IPS-11a (cell line): ENCODE measurements around the gene PWWP2B.

Experiments used
- H3K4me3 ChIP-seq: one replicate; pipeline ENCODE4 v1.5.1; 2013; ENCODE audit warnings: low read depth, low read length, control low read depth

PWWP2B gene

DNA sequence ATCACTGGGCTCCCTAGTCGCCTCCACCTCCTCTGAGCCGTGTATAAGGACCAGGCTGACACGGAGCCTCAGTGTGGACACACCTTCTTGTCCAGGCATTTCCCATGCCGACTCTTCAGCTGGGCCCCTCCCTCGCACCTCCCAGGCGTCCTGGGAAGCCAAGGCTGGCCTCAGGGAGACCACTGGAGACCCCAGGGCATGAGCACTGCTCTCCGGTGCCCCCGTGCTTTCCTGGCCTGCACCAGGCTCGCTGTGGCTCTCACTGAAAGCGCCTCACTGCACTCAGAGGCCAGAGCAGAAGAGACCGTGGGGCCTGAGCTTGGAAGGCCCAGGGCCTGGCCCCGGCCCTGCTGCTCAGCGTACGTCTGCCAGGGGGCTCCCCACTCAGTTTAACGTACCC is 33.6 kb upstream of the PWWP2B start:
- no peak overlapping the region for H3K4me3 ChIP-seq

- H3K4me3 ChIP-seq = no peak overlapping the region
These were observed 32.9 kb upstream of the PWWP2B start for GRCh38 chr10:132363921-132364593.

DNA sequence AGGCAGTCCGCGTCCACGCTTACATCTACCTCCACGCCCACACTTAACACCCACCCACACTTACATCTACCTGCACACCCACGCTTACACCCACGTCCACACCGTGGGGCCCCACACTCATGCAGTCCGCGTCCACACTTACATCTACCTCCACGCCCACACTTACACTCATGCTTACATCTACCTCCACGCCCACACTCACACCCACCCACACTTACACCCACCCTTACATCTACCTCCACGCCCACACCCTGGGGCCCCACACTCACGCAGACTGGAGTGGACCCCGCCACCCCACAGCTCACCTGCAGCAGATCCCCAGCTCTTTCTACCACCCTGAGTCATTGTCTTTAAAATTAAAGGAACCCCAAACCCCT is 32.4 kb upstream of the PWWP2B start:
- no peak overlapping the region for H3K4me3 ChIP-seq

GRCh38 chr10:132365102-132365501 is 31.9 kb upstream of the PWWP2B start:
- H3K4me3 ChIP-seq = no peak overlapping the region

DNA sequence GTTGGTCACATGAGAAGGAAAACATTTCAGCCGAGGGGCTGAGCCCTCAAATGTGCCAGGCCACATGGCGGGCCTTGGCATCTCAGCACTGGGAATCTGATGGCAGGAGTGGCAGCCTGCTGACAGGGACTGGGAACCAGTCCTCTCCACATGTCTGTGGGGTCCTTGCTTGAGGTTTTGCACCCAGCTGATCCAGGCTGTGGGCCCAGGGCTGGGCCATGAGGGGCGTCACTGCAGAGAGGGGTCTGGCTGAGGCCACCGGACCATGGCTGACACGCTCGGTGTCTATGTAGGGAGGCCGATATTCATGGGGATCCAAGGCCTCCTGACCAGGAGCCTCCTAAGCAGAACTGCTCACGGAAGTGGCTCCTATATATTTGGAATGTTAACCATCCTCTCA is 31.0 kb upstream of the PWWP2B start:
- no peak overlapping the region for H3K4me3 ChIP-seq

DNA sequence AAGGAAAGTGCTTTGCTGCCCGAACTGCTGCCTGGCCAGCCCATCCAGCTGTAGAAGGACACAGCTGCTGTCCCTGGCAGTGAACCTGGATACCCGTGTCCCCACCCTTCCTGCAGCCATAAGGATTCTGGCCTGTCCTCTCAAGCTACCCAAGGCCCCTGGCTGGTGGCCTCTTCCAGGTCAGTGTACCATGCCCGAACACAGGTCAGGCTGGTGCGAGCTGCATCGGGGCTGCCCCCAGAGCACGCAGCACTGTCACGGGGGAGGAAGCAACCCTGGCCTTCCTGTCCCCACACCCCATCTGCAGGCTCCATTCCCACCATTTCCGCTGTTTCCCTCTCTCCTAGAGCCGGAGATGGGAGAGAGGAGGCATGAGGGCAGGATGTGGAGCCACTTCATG is 30.5 kb upstream of the PWWP2B start:
- H3K4me3 ChIP-seq = no peak overlapping the region

DNA sequence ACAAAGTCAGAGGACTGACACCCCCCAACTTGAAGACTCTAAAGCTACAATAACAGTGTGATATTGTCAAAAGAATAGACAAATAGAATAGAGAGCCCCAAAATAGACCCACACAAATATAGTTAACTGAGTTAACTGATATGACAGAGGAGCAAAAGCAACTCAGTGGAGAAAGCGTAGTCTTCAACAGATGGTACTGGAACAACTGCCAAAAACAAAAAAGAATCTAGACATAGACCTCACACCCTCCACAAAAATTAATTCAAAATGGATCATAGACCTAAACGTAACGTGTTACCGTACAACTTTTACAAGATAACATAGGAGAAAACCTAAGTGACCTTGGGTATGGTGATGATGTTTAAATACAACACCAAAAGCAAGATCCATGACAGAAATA is 28.6 kb upstream of the PWWP2B start:
- no peak overlapping the region for H3K4me3 ChIP-seq

- H3K4me3 ChIP-seq = no peak overlapping the region
These were observed 27.9 kb upstream of the PWWP2B start for GRCh38 chr10:132368881-132369635.

- H3K4me3 ChIP-seq = no peak overlapping the region
These were observed 27.3 kb upstream of the PWWP2B start for GRCh38 chr10:132369636-132370185.

DNA sequence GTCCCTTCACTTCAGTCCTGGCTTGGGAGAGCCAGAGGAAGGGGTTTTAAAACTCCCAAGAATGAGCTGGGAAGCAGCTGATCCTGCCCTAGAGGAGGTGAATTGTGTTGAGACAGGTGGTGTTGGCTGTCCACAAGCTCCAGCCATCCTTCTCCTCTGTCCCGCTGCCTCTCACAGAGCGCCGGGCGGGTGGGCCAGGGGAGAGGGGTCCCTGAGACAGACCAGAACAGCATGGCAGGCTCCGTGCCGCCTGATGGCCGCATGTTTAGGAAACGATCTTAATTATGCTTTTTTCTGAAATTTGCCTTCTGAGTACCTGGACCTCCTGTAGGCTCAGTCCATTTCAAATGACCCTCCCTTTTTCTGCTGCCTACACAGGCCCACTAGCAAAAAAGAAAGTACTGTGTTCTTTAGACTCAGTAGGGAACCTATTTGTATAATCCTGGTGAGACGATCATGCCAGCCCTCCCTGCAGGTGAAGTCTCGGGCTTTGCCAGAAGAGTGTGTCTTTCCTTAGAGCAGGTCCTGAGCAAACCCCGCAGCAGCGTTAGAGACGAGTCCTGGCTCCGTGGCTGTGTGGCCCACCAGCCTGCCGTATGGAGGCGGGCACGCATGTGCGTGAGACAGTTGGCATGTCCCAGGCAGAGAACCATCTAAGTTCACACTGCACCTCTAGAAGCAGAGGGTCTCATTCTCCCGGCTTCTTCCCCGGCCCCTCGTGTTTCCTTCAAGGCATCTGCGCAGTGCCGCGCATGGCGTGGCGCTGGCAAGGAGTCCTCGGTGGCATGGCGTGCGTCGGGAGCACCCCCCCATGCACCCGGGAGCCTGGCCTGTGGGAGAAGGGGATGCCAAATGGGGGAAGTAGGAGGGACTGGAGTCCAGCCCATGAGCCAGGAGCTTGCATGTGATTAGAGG is 26.3 kb upstream of the PWWP2B start:
- H3K4me3 ChIP-seq = no peak overlapping the region

DNA sequence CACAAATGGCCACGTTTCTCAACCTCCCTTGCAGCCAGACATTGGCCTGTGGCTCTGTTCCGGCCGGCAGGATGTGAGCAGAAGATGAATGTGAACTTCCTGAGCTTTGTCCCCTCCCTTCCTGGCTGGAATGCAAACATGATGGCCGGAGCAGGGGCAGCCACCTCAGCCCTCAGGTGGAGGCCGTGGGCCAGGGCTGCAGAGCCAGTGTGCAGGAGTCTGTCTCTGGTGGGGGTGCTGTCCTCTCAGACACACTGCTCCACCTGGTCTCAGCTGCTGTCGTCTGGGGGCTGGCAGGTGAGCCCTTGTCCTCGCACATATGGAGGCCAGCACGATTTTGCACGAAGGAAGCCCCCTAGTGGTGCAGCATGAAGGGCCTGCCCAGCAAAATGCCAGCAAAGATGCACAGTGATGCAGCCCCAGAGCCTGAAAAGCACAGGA is 25.3 kb upstream of the PWWP2B start:
- H3K4me3 ChIP-seq = no peak overlapping the region

DNA sequence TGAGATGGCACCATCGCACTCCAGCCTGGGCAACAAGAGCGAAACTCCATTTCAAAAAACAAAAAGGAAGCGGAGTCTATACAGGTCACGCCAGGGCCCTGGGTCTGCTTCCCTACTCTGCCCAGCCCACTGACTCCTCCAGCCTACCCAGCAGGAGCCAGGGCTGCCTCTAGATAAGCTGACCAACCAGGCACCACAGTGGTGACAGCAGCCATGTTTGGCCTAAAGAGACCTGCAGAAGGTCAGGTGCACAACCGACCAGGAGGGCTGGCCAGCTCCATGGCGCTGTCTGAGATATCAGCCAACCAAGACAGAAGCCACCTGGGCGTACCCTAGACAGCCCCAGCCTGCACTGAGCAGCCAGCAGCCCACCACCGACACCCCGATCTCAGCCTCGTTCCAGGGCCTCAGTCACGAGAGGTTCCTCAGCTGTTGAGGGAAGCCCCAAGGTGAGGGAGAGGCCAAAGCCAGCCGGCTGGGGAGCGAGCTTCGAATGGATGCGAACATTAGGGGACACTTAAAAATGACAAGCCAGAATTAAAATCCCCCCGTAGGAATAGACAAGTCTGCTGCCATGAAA is 24.4 kb upstream of the PWWP2B start:
- H3K4me3 ChIP-seq = no peak overlapping the region

DNA sequence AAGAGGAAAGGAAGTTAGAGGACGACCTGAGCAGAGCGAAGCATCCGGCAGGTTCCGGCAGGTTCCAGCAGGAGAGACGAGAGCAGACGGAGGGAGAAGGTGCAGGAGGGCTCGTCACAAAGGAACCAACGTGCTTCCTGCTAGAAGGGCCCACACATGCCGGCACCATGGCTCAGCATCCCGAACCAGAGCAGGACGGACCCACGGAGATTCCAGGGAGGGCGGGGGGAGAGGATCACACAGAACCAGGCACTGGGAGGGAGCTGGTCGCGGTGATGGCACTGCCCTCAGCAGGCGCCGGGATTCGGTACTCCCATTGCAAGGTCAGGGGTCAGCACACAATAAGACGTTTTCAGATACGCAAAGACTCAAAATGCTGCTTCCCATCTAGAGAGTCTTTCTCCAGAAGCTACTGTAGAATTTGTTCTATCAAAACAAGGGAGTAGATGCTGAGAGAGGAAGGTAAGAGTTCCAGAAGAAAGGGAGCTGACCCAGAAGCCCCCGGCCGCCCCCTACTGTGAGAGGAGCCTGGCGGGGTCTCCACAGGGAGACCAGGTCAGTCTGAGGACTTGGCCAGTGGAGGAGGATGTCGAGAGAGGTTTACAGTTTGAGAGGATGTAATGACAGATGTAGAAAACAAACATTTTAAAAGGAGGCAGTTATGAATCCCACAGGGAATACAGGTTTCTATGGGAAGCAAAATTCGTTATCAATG is 23.6 kb upstream of the PWWP2B start:
- no peak overlapping the region for H3K4me3 ChIP-seq

GRCh38 chr10:132374176-132374575 is 22.8 kb upstream of the PWWP2B start:
- H3K4me3 ChIP-seq = no peak overlapping the region

- no peak overlapping the region for H3K4me3 ChIP-seq
These were observed 22.4 kb upstream of the PWWP2B start for GRCh38 chr10:132374612-132375011.

- H3K4me3 ChIP-seq = no peak overlapping the region
These were observed 21.7 kb upstream of the PWWP2B start for GRCh38 chr10:132375116-132375794.

DNA sequence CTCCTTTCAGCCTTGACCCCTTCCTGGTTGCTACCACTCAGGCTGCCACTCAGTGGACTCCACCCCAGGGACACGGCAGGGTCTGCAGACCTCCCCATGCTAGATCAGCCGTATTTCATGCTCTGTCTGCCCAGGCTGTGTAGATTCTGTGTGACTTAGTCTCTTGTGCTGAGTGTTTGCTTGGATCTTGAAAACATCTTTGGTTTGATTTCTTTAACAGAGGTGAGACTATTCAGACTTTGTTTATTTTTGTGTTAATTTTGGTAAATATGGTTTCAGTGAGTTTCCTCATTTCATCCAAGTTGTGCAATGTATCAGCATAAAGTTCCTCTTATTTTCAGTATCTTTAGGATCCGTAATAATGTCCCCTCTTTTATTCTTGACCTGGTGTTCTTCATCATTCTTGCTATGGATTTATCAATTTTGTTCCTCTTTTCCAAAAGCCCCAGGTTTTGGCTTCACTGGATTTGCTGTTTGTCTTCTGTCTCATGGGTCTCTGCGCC is 21.2 kb upstream of the PWWP2B start:
- H3K4me3 ChIP-seq = no peak overlapping the region

- H3K4me3 ChIP-seq = no peak overlapping the region
These were observed 20.6 kb upstream of the PWWP2B start for GRCh38 chr10:132376394-132376851.

GRCh38 chr10:132377326-132377725 is 19.7 kb upstream of the PWWP2B start:
- H3K4me3 ChIP-seq = no peak overlapping the region
